HepG2 (cell line): ENCODE measurements around the gene COG1. TPM values are rescaled to one million over a fixed set of nuclear protein-coding genes. Genes with fewer than 3 reads are reported as not detected.

ENCODE experiments used
- BCL6 ChIP-seq: IDR thresholded peaks from 2 replicates; pipeline ENCODE4 v1.6.1; 2016; ENCODE audit warnings: missing genetic modification reagents, missing compliant biosample characterization
- GATAD2A ChIP-seq: IDR thresholded peaks from 2 replicates; pipeline ENCODE4 v1.6.1; 2016
- MIER2 ChIP-seq: IDR thresholded peaks from 2 replicates; pipeline ENCODE4 v1.6.1; 2016; ENCODE audit warnings: missing biosample characterization, missing genetic modification reagents
- NFE2L1 ChIP-seq: sonication (generic); formaldehyde crosslinking; IDR thresholded peaks from 2 replicates; pipeline ENCODE4 v1.4.0; 2020; ENCODE audit warnings: missing genetic modification reagents, mild to moderate bottlenecking, borderline replicate concordance
- NKX3-1 ChIP-seq: sonication (generic); formaldehyde crosslinking; IDR thresholded peaks from 2 replicates; pipeline ENCODE4 v1.5.0; 2020; ENCODE audit warnings: missing genetic modification reagents
- POLR2G ChIP-seq: fragments of 200-400 bp; formaldehyde crosslinking; IDR thresholded peaks from 2 replicates; pipeline ENCODE4 v1.6.1; 2018; ENCODE audit warnings: mild to moderate bottlenecking, low read depth, low read length, moderate library complexity
- TOPORS ChIP-seq: sonication (generic); formaldehyde crosslinking; IDR thresholded peaks from 2 replicates; pipeline ENCODE4 v1.8.0; 2023; ENCODE audit warnings: mild to moderate bottlenecking, missing genetic modification reagents
- ZBTB8A ChIP-seq: sonication (generic); formaldehyde crosslinking; IDR thresholded peaks from 2 replicates; pipeline ENCODE4 v1.4.0; 2020; ENCODE audit warnings: mild to moderate bottlenecking, low read depth, missing genetic modification reagents, borderline replicate concordance
- ZNF12 ChIP-seq: sonication (generic); formaldehyde crosslinking; IDR thresholded peaks from 2 replicates; pipeline ENCODE4 v1.5.0; 2020; ENCODE audit warnings: missing genetic modification reagents
- ZNF616 ChIP-seq: sonication (generic); formaldehyde crosslinking; IDR thresholded peaks from 2 replicates; pipeline ENCODE4 v1.5.0; 2020; ENCODE audit warnings: low read depth, mild to moderate bottlenecking, missing genetic modification reagents
- ZNF737 ChIP-seq: sonication (generic); formaldehyde crosslinking; IDR thresholded peaks from 2 replicates; pipeline ENCODE4 v1.5.0; 2020; ENCODE audit warnings: missing genetic modification reagents, mild to moderate bottlenecking, borderline replicate concordance
- ZNF790 ChIP-seq: sonication (generic); formaldehyde crosslinking; IDR thresholded peaks from 2 replicates; pipeline ENCODE4 v1.8.0; 2022; ENCODE audit warnings: missing genetic modification reagents, mild to moderate bottlenecking, borderline replicate concordance
- ZSCAN9 ChIP-seq: IDR thresholded peaks from 2 replicates; pipeline ENCODE4 v1.6.1; 2016; ENCODE audit warnings: borderline replicate concordance
- polyA plus RNA-seq, 8 experiments: library from polyadenylated mRNA; depleted of rRNA in 3 of 8; stranded (reverse) in 7 of 8; unstranded in 1 of 8; fragments of >200 nt; fragmentation: Illumina TruSeq in 4 of 8; extraction: Trizol in 4 of 8; gene quantifications; 2 replicates each; pipeline versions ENCODE4 v1.2.1 to v1.2.3, GENCODE V29; 2011 to 2016; ENCODE audit warnings: low read depth in 4 of 8, missing spikeins in 1 of 8, mixed read lengths in 1 of 8; ENCODE audit not compliant: insufficient read depth in 1 of 8
- total RNA-seq, 5 experiments: library from RNA; depleted of rRNA; stranded (reverse); fragments of >200 nt; fragmentation: Illumina TruSeq; extraction: Trizol; gene quantifications; 2 replicates each; pipeline ENCODE4 v1.2.3, GENCODE V29; 2016; ENCODE audit warnings: low read depth in 1 of 5
- TF ChIP-seq, protein P1 (sequence below): sonication (generic); formaldehyde crosslinking; IDR thresholded peaks from 2 replicates; pipeline ENCODE4 v1.5.0; 2020; ENCODE audit warnings: missing genetic modification reagents
- TF ChIP-seq, protein P2 (sequence below): sonication (generic); formaldehyde crosslinking; IDR thresholded peaks from 2 replicates; pipeline ENCODE4; 2020; ENCODE audit warnings: missing genetic modification reagents, mild to moderate bottlenecking, borderline replicate concordance
- TF ChIP-seq, protein P3 (sequence below): sonication (generic); formaldehyde crosslinking; IDR thresholded peaks from 2 replicates; pipeline ENCODE4 v1.4.0; 2020; ENCODE audit warnings: missing genetic modification reagents
- TF ChIP-seq, protein P4 (sequence below), 2 experiments: sonication (generic) in 1 of 2; formaldehyde crosslinking in 1 of 2; IDR thresholded peaks; 2 replicates each; pipeline versions ENCODE4 v1.6.1 to v1.9.0; 2014 to 2022; ENCODE audit warnings: antibody characterized with exemption in 1 of 2, borderline replicate concordance in 1 of 2, inconsistent platforms in 1 of 2, low read depth in 1 of 2, missing genetic modification reagents in 1 of 2

Gene COG1
- total and polyA plus RNA-seq, 2 of the 13 experiments (the other 11 are each of a cell fraction or from before 2014, with no cell fraction given) = 36.6 to 39.7 TPM

DNA sequence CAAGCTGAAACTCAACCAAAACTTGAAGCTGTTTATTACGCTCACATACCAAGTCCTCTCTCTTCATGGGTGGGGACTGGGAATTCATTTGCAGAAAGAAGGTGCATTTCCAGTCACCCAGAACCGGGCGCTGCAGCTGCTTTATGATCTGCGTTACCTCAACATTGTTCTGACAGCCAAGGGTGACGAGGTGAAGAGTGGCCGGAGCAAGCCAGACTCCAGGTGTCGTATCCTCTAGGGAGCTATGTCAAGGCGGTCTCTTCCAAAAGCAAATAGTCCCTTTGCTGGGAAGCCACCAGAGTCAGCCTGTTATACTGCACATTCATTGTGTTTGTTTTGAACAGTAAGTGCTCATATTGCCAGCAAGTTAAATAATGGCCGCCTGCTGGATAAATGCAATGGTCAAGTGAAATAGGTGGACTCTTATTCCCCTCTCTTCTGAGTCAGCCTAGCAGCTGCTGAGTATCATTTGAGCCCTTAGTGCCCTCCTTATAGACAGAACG lies 12.7 kb downstream of the COG1 start (continued):
- TF ChIP-seq, protein P1, sequence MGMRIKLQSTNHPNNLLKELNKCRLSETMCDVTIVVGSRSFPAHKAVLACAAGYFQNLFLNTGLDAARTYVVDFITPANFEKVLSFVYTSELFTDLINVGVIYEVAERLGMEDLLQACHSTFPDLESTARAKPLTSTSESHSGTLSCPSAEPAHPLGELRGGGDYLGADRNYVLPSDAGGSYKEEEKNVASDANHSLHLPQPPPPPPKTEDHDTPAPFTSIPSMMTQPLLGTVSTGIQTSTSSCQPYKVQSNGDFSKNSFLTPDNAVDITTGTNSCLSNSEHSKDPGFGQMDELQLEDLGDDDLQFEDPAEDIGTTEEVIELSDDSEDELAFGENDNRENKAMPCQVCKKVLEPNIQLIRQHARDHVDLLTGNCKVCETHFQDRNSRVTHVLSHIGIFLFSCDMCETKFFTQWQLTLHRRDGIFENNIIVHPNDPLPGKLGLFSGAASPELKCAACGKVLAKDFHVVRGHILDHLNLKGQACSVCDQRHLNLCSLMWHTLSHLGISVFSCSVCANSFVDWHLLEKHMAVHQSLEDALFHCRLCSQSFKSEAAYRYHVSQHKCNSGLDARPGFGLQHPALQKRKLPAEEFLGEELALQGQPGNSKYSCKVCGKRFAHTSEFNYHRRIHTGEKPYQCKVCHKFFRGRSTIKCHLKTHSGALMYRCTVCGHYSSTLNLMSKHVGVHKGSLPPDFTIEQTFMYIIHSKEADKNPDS (CRISPR knock-in tag) = no peak
- TF ChIP-seq ZNF12 (CRISPR knock-in tag) = no peak
- TF ChIP-seq TOPORS (CRISPR knock-in tag) = no peak
- no peak for TF ChIP-seq ZNF737 (CRISPR knock-in tag)
- TF ChIP-seq, protein P2, sequence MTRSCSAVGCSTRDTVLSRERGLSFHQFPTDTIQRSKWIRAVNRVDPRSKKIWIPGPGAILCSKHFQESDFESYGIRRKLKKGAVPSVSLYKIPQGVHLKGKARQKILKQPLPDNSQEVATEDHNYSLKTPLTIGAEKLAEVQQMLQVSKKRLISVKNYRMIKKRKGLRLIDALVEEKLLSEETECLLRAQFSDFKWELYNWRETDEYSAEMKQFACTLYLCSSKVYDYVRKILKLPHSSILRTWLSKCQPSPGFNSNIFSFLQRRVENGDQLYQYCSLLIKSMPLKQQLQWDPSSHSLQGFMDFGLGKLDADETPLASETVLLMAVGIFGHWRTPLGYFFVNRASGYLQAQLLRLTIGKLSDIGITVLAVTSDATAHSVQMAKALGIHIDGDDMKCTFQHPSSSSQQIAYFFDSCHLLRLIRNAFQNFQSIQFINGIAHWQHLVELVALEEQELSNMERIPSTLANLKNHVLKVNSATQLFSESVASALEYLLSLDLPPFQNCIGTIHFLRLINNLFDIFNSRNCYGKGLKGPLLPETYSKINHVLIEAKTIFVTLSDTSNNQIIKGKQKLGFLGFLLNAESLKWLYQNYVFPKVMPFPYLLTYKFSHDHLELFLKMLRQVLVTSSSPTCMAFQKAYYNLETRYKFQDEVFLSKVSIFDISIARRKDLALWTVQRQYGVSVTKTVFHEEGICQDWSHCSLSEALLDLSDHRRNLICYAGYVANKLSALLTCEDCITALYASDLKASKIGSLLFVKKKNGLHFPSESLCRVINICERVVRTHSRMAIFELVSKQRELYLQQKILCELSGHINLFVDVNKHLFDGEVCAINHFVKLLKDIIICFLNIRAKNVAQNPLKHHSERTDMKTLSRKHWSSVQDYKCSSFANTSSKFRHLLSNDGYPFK (CRISPR knock-in tag) = no peak
- no peak for TF ChIP-seq ZNF790 (CRISPR knock-in tag)
- TF ChIP-seq POLR2G = 0 out of 2 replicates have a peak, but pooled peaks have one; percentile 48
- TF ChIP-seq, protein P3, sequence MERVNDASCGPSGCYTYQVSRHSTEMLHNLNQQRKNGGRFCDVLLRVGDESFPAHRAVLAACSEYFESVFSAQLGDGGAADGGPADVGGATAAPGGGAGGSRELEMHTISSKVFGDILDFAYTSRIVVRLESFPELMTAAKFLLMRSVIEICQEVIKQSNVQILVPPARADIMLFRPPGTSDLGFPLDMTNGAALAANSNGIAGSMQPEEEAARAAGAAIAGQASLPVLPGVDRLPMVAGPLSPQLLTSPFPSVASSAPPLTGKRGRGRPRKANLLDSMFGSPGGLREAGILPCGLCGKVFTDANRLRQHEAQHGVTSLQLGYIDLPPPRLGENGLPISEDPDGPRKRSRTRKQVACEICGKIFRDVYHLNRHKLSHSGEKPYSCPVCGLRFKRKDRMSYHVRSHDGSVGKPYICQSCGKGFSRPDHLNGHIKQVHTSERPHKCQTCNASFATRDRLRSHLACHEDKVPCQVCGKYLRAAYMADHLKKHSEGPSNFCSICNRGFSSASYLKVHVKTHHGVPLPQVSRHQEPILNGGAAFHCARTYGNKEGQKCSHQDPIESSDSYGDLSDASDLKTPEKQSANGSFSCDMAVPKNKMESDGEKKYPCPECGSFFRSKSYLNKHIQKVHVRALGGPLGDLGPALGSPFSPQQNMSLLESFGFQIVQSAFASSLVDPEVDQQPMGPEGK = peak; percentile 19; the same call in 1 of the 2 replicates
- TF ChIP-seq, protein P4, sequence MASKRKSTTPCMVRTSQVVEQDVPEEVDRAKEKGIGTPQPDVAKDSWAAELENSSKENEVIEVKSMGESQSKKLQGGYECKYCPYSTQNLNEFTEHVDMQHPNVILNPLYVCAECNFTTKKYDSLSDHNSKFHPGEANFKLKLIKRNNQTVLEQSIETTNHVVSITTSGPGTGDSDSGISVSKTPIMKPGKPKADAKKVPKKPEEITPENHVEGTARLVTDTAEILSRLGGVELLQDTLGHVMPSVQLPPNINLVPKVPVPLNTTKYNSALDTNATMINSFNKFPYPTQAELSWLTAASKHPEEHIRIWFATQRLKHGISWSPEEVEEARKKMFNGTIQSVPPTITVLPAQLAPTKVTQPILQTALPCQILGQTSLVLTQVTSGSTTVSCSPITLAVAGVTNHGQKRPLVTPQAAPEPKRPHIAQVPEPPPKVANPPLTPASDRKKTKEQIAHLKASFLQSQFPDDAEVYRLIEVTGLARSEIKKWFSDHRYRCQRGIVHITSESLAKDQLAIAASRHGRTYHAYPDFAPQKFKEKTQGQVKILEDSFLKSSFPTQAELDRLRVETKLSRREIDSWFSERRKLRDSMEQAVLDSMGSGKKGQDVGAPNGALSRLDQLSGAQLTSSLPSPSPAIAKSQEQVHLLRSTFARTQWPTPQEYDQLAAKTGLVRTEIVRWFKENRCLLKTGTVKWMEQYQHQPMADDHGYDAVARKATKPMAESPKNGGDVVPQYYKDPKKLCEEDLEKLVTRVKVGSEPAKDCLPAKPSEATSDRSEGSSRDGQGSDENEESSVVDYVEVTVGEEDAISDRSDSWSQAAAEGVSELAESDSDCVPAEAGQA (IDR thresholded peaks at IDR 0.05; ENCODE audit: low read depth) = no peak
- TF ChIP-seq, protein P4 (CRISPR knock-in tag; IDR thresholded peaks at IDR 0.05; ENCODE audit: borderline replicate concordance) = no peak
- TF ChIP-seq MIER2 (CRISPR knock-in tag) = no peak
- no peak for TF ChIP-seq ZNF616 (CRISPR knock-in tag)
- no peak for TF ChIP-seq ZBTB8A
- TF ChIP-seq GATAD2A (CRISPR knock-in tag) = peak; percentile 80
- TF ChIP-seq BCL6 (CRISPR knock-in tag) = peak; percentile 26; the same call in 1 of the 2 replicates
- TF ChIP-seq NFE2L1 (CRISPR knock-in tag) = no peak
- peak; percentile 23; the same call in 1 of the 2 replicates for TF ChIP-seq ZSCAN9 (CRISPR knock-in tag)
- no peak for TF ChIP-seq NKX3-1 (CRISPR knock-in tag)
